Spinal cord (tissue), 10 donors: Measurements from ENCODE around the gene OIT3. TPM values are rescaled to one million over a fixed set of nuclear protein-coding genes. Genes with fewer than 3 reads are reported as not detected.

Experiments
- DNase-seq, 6 donors: peaks; one replicate each; pipeline versions ENCODE4 v3.0.0 to v3.0.0-alpha.2; 2013 to 2015; ENCODE audit warnings: low spot score in 6 of 6, low read depth in 4 of 6
- H3K27ac ChIP-seq: one replicate; pipeline ENCODE4 v1.5.1; 2013; ENCODE audit warnings: low read depth, low read length, control low read depth
- H3K27me3 ChIP-seq: one replicate; pipeline ENCODE4 v1.6.1; 2013; ENCODE audit warnings: low read length; ENCODE audit not compliant: control insufficient read depth, insufficient read depth
- H3K36me3 ChIP-seq: one replicate; pipeline ENCODE4 v1.6.1; 2013; ENCODE audit warnings: low read length; ENCODE audit not compliant: control insufficient read depth, insufficient read depth
- H3K4me1 ChIP-seq: one replicate; pipeline ENCODE4 v1.6.1; 2013; ENCODE audit warnings: low read length; ENCODE audit not compliant: control insufficient read depth, insufficient read depth
- H3K4me3 ChIP-seq: one replicate; pipeline ENCODE4 v1.5.1; 2013; ENCODE audit warnings: low read depth, low read length, control low read depth
- H3K9me3 ChIP-seq: one replicate; pipeline ENCODE4 v1.6.1; 2013; ENCODE audit warnings: low read length; ENCODE audit not compliant: control insufficient read depth, insufficient read depth
- WGBS: methylation state at CpG from one replicate; pipeline ENCODE4 v1.1.5; 2013; ENCODE audit warnings: missing lambda C conversion rate; ENCODE audit not compliant: insufficient coverage; 5-methylcytosine and 5-hydroxymethylcytosine counted together
- polyA plus RNA-seq, 2 donors: library from polyadenylated mRNA; unstranded; fragments of 120-200 nt; gene quantifications; one replicate each; pipeline ENCODE4 v1.2.1, GENCODE V29; 2013; ENCODE audit not compliant: insufficient read length in 2 of 2
- total RNA-seq, 2 donors: library from RNA; depleted of rRNA in 1 of 2; stranded (reverse); fragments of 120-200 nt in 1 of 2; fragments of >200 nt in 1 of 2; gene quantifications; one replicate each; pipeline versions ENCODE4 v1.2.3 to v1.2.4, GENCODE V29; 2013 to 2014
- donor health status: healthy.

OIT3 gene
- total and polyA plus RNA-seq, 4 donors, result 0.18 to 0.99 (median 0.40) TPM; not detected in 1

DNA sequence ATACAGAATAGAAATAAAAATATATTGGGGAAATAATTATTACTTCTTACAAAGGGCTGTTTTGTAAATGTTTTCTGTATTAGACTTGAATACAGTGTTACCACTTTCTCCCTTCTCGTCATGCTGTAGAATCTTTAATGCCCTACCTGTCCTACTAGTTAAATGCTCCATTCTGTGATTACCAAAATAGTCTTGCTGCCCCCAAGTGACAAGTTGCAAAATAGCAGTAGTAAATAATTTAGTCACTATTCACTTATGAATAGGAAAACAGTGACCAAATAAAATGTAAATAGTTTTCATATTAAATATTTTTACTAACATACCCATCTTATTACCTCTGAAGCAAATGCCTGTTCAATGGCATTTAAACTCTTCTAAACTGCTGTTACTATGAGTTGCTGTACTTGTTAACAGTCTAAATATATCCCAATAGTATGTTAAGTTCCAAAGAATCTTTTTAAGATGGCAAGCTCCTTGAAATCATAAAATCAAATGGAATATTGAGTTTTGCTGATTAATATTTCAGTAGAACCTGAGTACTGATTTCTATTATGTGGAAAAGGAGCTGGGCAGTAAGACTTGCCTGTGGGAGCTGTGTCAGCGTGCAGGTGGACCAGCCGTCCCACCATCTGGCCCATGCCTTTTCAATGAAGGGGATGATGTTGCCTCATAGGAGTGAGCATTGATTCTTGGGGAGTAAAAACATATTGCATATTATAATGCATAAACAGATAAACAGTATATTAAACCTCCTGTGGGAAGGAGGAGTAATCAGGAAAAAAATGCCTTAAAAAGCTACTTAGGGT is 18.1 kb upstream of the OIT3 start:
- Histone ChIP-seq H3K9me3 (peaks cover 3% of the 10 kb centered on the region), H3K4me3 (no peak overlapping the region), H3K4me1 (no peaks in the 10 kb centered on the region), H3K27me3 (no peaks in the 10 kb centered on the region), H3K27ac (no peak overlapping the region), H3K36me3 (peaks cover 7% of the 10 kb centered on the region)
- peak in 5 of 6 donors; percentile 3 to 78 (median 35) for DNase-seq
- WGBS, result no CpG with 5 or more reads among the region's 3 CpGs

DNA sequence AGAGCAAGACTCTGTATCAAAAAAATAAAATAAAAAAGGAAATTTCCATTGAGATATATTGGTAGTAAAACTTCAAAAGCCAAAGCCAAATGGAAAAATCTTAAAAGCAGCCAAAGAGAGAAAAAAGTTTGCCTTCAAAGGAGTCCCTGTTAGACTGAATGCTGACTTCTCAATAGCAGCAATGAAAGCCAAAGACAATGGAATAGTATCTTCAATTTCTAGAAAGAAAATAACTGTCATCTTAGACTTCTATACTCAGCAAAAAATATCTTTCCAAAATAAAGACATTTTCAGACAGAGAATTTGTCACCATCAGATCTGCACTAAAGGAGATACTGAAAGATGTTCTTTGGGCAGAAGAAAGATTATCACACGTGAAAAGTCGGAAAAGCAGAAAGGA is 14.3 kb upstream of the OIT3 start:
- DNase-seq, result no peak

DNA sequence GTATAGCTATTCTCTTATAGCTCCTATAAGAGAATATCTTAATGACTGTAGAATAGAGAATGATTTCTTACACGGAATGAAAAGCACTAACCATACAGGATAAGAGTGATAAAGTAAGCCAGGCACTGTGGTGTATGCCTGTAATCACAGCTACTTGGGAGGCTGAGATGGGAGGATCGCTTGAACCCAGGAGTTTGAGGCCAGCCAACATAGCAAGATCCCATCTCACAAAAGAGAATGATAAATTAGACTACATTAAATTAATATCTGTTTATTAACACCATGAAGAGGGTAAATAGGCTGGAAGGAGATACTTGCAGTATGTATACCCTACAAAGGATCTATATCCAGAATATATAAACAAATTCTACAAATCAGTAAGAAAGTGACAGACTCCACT is 12.2 kb upstream of the OIT3 start:
- WGBS, result no CpG with 5 or more reads among the region's 2 CpGs
- Histone ChIP-seq H3K4me3 (no peak overlapping the region), H3K27me3 (no peaks in the 10 kb centered on the region), H3K27ac (no peak overlapping the region), H3K4me1 (no peaks in the 10 kb centered on the region), H3K9me3 (peaks cover 3% of the 10 kb centered on the region), H3K36me3 (peaks cover 7% of the 10 kb centered on the region)
- no peak for DNase-seq

More for the DNA sequence above, 14.3 kb upstream of the OIT3 start:
- WGBS, result no CpG with 5 or more reads among the region's 2 CpGs
- no peak overlapping the region for H3K27ac ChIP-seq
- H3K36me3 ChIP-seq, result peaks cover 7% of the 10 kb centered on the region
- peaks cover 3% of the 10 kb centered on the region for H3K9me3 ChIP-seq
- no peak overlapping the region for H3K4me3 ChIP-seq
- H3K27me3 ChIP-seq, result no peaks in the 10 kb centered on the region
- H3K4me1 ChIP-seq, result no peaks in the 10 kb centered on the region

DNA sequence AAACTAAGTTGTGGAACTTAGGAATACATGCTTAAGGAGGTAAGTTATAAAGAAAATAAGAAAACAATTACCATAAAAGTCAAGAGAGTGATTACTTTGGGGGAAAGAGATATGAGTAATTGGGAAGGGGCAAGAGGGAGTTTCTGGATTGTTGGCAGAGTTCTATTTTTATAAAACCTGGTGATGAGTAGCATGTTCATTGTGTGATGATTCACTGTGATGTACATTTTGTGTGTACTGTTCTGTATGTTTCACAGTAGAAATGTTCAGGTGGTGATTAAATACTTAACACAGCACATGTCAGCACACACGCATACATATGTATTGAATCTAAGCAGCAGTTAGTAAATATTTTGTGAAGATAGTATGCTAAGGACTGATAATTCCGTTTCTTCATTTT is 9.7 kb upstream of the OIT3 start:
- no CpG with 5 or more reads among the region's 2 CpGs for WGBS
- no peaks in the 10 kb centered on the region for H3K27me3 ChIP-seq
- H3K4me3 ChIP-seq, result no peak overlapping the region
- DNase-seq, result no peak
- H3K4me1 ChIP-seq, result peaks cover 4% of the 10 kb centered on the region
- peaks cover 4% of the 10 kb centered on the region for H3K36me3 ChIP-seq
- peaks cover 3% of the 10 kb centered on the region for H3K9me3 ChIP-seq
- H3K27ac ChIP-seq, result no peak overlapping the region

DNA sequence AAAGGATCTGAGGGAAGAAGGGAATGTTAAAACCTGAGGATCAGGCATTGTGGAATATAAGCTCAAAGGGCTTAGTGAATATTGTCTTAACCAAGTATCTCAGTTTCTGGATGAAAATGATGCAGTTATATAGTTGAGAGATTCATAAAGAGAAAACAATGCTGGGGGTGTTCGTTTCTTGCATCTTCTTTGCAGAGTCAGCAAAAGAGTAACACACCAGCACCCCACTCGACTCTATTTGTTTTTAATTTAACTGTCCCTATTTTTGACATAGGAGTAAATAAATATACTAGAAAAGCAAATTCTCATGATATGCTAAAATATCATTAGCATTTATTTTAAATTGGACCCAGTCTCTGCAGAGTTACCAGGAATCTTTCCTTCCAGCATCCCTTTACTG is 7.6 kb upstream of the OIT3 start:
- DNase-seq, result no peak
- peaks cover 4% of the 10 kb centered on the region for H3K4me1 ChIP-seq
- no peak overlapping the region for H3K4me3 ChIP-seq
- no peaks in the 10 kb centered on the region for H3K9me3 ChIP-seq
- no CpG with 5 or more reads among the region's 2 CpGs for WGBS
- H3K27me3 ChIP-seq, result no peaks in the 10 kb centered on the region
- H3K36me3 ChIP-seq, result peaks cover 2% of the 10 kb centered on the region
- no peak overlapping the region for H3K27ac ChIP-seq

DNA sequence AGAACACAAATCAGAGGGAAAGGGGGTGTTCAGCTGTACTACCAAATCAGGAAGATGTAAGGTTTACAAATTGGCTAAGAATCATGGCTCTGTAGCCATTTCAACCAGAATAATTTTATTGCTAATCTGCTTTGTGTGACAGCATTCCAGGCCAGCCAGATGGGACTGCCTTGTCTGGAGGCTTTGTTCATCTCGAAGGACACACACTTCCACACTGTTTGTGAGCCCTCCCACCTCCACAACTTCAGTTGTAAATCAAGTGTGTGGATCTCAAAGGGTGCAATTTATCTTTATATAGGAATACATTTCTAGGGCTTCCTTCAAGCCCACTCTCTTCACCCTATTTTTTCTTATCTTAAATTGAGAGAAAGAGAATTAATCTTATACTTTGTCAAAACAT is 6.9 kb upstream of the OIT3 start:
- Histone ChIP-seq H3K36me3 (peaks cover 2% of the 10 kb centered on the region), H3K4me1 (peaks cover 4% of the 10 kb centered on the region), H3K27ac (no peak overlapping the region), H3K27me3 (no peaks in the 10 kb centered on the region), H3K9me3 (no peaks in the 10 kb centered on the region), H3K4me3 (no peak overlapping the region)
- no CpG with 5 or more reads among the region's 1 CpG for WGBS
- peak in 2 of 6 donors; percentile 16 to 41 for DNase-seq

DNA sequence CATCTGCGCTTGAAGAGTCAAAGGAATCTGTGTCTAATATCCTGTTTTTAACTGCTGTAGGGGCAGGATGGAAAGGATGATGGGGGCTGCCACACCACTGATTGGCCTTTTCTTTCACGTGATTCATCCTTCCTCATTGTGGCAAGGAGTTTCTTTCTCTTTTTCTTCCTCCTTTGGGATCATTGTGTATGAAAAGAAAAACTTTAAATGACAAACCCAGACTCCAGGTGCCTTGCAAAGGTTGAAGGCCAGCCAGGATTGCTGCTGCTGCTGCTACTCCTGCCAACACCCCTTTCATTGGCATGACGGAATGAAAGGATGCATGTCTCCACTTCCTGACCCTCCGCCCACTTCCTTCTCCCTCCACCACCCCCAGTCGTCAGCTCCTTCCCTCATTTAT is 6.5 kb upstream of the OIT3 start:
- WGBS, result no CpG with 5 or more reads among the region's 5 CpGs

DNA sequence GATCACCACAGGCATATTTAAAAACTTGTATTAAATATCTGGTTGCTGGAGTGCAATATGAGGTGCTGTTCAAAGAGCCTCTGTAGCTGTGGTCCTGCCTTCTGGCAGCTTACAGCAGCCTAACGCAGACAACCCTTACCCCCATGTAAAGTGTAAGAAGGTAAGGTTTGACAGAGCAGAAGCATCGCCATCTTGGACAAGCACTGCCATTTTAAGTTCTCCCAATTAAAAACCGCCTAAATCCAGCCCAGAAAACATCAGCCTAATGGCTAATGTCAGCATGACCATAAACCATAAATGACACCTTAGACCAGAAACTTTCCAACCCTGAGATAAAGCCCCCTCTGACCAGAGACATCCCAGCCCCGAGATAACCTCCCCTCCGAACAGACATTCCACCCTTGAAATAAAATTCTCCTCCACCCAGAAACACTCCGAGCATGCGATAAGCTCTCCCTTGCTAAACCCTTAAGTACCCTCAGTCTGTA is 5.3 kb upstream of the OIT3 start:
- Histone ChIP-seq H3K4me3 (no peak overlapping the region), H3K9me3 (no peaks in the 10 kb centered on the region), H3K36me3 (peaks cover 2% of the 10 kb centered on the region), H3K27me3 (no peaks in the 10 kb centered on the region), H3K27ac (no peak overlapping the region), H3K4me1 (peaks cover 4% of the 10 kb centered on the region)
- WGBS, result 98% methylated on average over 6 of the region's 7 CpGs
- DNase-seq, result no peak

More for the DNA sequence above, 6.5 kb upstream of the OIT3 start:
- DNase-seq, result no peak
- no peaks in the 10 kb centered on the region for H3K9me3 ChIP-seq
- H3K27me3 ChIP-seq, result no peaks in the 10 kb centered on the region
- peaks cover 4% of the 10 kb centered on the region for H3K4me1 ChIP-seq
- H3K4me3 ChIP-seq, result no peak overlapping the region
- no peak overlapping the region for H3K27ac ChIP-seq
- H3K36me3 ChIP-seq, result peaks cover 2% of the 10 kb centered on the region

DNA sequence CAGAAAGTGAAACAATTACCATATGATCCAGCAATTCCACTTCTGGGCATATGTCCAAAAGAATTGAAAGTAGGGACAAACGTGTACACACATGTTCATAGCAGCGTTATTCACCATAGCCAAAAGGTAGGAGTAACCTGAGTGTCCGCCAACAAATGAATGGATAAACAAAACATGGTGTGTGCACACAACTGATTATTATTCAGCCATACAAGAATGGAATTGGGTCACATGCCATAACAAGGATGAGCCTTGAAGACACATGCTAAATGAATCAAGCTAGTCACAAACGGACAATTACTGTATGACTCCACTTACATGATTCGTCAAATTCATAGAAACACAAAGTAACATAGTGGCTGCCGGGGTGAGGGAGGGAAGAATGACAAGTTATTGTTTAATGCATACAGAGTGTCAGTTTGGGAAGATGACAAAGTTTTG is 4.1 kb upstream of the OIT3 start:
- H3K9me3 ChIP-seq, result no peaks in the 10 kb centered on the region
- H3K4me3 ChIP-seq, result no peak overlapping the region
- no peak overlapping the region for H3K27ac ChIP-seq
- H3K27me3 ChIP-seq, result no peaks in the 10 kb centered on the region
- peak in 1 of 6 donors; percentile 10 for DNase-seq
- 40% methylated on average over 1 of the region's 6 CpGs for WGBS
- peaks cover 4% of the 10 kb centered on the region for H3K4me1 ChIP-seq
- peaks cover 2% of the 10 kb centered on the region for H3K36me3 ChIP-seq

DNA sequence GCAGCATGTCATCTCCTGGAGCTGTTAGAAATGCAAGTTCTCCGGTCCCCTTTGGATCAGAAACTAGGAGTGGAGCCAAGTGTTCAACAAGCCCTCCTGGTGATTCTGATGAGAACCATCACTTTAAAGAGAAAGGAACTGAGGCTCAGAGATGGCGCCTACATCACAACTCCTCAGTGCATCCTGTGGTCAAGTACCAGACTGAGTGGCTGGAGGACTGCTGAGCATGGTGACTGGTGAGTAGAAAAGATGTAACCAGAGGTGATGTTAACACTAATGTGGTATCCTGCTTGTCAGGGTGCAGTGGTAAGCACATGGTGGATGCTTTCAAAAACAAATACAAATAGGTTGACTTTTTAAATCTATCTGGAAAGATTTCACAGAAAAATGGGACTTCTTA is 3.5 kb upstream of the OIT3 start:
- Histone ChIP-seq H3K4me3 (no peak overlapping the region), H3K27ac (no peak overlapping the region), H3K4me1 (peaks cover 4% of the 10 kb centered on the region), H3K36me3 (peaks cover 2% of the 10 kb centered on the region), H3K27me3 (no peaks in the 10 kb centered on the region), H3K9me3 (no peaks in the 10 kb centered on the region)
- 83% methylated on average over 1 of the region's 2 CpGs for WGBS
- no peak for DNase-seq
